NCI-H524 (cell line): Measurements from ENCODE around the gene SH3PXD2B.

ENCODE experiments used
- DNase-seq, 2 experiments: peaks; one replicate each; lab custom pipeline; 2025; lab: John Stamatoyannopoulos, UW

SH3PXD2B gene

DNA sequence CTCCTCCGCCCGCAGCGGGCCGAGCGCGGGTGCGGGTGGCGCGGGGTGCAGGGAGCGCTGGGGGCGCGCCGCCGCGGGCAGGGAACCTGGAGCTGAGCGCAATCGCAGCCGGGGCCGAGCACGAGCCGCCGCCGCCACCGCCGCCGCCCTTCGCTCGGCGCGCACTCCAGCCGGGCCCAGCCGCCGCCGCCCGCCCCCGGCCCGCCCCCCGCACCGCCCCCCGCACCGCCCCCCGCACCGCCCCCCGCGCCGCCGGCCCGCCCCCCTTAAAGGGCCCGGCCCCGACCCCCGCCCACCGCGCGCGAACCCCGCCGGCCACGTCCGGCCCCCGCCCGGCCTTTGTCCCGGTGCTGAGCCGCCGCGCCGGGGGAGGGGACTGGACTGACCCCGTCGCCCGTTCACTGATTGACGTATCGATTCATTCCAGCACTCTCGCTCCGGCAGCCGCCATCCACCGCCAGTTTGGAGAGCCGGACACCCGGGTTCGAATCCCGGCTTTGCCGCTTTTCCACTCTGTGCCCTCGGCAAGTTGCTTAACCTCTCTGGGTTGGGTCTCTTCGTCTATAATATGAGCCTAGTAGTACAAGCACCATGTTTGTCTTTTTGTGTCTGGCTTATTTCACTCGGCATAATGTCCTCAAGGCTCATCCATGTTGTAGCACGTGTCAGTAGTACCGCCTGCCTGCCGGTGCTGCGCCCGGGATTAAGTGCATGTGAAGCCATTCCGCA is at the start of gene SH3PXD2B:
TSS of gene SH3PXD2B (minus strand) at position 168 of the 729 bp plus-strand sequence. CDS start 173 bp downstream, outside the sequence.
- peak in 1 of 2 experiments; percentile 60 for DNase-seq

DNA sequence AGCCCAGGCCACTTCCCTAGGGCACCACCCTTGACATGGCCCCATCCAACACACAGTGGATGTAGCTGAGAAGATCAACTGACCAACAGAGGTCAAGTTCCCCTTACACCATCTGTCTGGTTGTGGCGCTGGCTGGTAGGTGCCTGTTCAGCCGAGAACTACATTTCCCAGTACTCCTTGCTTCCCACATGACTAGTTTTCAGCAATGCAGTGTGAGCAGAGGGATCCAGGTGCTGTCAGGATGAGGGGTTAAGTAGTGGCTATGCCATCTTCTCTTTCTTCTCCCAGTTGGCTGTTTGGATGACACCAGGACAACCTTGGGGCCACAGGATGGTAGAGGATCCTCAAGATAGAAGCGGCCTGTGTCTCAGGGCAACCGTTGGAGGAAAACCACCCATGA is 48.6 kb upstream of the SH3PXD2B start:
- peak; percentile 11 to 47 for DNase-seq

DNA sequence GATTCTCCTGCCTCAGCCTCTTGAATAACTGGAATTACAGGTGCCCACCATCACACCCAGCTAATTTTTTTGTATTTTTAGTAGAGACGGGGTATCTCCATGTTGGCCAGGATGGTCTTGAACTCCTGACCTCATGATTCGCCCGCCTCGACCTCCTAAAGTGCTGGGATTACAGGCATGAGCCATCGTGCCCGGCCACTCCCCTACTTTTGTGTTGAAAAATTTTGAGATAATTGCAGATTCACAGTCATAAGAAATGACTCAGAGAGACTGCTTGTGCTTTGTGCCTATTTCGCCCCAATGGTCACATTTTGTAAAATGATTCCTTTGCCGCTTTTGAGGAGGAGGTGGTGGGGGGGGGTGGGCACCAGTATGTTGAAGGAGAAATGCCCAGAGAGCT is 48.1 kb upstream of the SH3PXD2B start:
- no peak for DNase-seq

DNA sequence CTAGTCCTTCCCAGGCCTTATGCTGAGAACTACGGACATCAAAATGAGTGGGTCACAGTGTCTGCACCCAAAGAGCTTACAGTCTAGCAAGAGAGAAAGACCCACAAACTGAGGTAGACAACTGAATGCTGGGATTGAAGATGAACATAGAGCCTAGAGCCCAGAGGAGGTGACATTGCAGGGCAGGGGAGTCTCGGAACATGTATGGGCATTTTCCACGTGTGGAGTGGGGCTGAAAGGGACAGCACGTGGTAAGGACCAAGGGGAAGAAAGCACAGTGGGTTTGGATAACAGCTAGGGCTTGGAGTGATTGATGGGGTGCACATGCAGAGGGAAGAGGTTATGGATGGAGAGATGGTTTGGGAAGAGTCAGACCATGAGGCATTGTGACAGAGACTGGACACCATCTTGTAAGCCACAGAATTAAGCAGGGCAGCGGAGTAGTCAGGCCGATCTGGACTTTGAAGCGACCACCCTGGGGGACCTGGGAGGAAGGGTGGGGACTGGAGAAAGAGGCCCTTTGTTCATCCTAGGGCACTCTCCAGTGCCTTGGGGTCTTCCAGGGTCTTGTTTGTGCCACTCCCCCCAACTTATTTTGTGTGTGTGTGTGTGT is 47.5 kb upstream of the SH3PXD2B start:
- DNase-seq: no peak

DNA sequence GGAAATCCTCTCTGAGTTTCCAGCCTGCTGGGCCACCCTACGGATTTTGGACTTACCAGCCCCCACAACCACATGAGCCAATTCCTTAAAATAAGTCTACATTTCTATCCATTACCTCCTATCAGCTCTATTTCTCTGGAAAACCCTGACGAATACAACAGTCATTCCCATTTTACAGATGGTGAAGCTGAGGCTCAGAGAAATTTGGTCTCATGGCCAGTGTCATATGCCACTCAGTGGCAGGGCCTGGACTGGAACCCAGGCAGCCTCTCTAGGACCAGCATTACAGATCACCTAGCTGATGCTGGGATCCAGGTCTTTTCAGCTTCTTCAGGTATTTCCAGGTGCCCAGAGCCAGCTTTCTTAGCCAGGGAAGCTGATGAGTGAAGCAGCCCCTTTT is 45.0 kb upstream of the SH3PXD2B start:
- DNase-seq: no peak

DNA sequence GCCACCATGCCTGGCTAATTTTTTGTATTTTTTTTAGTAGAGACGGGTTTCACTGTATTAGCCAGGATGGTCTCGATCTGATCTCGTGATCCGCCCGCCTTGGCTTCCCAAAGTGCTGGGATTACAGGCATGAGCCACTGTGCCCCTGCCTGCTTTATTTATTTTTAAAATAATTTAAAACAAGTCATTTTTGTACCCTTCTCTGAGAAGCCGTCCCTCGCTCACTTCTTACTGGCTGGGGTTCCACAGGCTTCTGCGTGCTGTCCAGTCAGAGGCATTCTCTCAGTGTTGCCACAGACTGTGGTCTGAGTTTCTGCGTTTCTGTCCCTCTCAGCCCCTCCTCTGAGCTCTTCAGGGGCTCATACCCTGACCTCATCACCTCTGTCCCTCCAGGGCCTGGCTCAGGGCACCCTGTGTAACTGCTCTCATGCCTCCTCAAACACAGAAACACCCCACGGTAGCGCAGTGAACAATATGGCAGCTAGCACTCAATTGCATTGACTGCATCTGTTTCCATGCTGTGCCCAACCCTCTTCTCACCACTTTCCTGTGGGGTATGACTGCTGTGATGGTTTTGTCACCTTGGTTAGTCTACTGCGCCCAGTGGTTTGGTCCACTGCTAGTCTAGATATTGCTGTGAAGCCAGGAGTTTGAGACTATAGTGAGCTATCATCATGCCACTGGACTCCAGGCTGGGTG is 44.3 kb upstream of the SH3PXD2B start:
- no peak for DNase-seq

DNA sequence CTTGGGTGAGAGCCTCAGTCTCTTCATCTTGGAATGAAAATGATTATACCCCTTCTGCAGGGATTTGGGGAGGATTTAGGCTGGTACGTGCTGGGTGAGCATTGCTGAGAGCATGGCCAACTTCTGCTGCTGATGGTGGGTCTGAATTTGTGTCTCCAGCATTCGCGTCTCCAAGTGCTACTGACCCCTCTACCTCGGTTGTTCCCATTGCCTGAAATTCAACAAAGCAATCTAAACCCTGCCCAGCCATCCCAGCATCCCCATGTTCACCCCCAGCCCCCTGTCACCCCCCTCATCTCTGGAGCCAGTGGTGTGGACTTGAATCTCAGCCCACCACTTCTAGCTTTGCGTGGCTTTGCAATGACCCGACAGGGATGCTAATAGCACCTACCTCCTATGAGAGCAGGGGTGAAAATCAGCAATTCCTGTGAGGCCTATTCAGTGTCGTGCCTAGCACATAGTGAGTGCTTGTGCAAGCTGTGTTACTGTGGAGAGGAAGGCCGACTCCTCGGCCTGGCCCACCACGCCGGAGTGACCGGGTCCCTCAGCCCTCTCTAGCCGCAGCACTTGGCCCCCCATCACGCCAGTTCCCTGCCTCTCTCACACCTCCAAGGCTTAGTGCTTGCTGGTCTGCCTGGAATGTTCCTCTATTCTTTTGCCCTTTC is 43.4 kb upstream of the SH3PXD2B start:
- DNase-seq: no peak

DNA sequence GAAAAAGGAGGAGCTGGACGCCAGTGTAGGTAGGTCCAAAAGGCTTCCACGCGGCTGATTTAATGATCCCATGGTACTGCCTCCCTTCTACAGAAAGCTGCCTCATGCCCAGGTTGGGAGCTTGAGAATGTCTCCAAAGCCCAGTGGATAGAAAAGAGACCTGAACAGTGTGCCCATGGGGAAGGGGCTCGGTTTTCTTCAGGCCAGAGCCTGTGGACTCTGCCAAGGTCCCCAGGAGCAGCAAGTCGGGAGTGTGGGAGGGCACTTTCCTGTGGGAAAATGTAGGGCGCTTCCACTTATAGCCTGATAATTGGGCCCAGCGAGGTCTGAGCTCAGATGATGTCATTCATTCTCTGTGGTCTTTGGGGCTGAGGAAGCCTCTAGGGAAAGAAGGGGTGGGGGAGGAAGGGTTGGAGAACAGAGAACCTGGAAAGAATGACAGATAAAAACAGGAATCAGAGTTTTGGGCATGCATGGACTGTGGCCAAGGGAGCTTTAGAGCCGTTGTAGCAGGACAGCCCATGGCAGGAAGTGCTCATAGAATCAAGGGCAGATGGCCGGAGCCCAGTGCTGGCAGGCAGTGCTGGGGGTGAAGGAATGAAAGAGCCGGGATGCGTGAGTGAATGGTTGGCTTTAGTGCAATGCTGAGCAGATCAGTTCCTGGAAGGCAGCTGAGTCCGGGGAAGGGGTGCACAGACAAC is 42.5 kb upstream of the SH3PXD2B start:
- DNase-seq: no peak

DNA sequence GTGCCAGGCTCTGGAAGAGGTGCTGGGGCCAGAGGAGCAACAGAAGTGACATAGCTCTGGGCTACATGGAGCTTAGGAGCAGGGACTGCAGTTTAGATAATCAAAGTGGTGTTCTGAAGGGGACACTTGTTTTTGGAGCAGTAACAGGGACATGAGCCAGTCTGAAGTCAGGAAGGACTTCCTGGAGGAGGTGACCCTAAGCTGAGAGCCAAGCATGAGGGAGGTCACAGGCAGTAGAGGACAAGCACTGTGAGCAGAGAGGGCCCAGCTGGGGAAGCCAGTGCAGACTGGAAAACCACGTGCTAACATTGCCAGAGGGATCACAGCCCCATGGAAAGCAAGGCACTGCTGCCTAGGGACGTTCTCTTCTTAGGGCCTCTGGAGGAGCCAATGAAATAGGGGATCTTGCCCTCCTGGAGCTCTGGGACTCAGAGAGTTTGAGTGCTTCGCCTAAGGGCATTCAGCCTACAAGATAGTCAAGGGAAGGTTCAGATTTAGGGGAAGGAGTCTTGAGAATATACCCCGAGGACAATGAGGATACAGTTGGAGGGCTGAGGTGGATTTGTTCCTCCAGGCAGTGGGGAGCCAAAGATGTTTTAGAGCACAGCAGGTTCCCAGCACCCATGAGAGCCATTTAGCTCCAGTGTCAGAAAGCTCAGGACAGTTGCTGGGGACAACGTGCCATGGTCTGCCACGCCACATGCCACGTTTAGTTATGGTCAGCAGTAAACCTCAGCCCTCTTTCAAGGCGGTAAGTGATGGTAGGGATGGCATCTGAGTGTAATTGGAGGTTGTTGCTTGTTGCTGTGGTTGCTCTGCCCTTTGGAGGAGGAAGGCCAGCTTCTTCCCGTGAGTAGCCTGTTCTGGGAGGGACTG is 40.5 kb upstream of the SH3PXD2B start:
- DNase-seq: no peak

DNA sequence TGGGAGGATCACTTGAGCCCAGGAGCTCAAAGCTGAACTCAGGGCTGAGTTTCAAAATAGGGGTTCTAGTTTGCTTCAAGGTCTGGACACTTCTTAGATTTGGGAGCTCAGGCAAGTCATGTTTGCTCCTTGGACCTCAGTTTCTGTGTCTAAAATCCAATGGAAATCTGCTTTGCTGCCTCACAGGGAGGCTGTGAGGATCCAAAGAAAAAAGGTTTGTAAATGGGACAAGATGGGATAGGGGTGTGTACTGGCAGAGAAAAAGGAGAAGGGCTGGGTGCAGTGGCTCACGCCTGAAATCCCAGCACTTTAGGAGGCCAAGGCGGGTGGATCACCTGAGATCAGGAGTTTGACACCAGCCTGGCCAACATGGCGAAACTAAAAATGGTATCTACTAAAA is 39.6 kb upstream of the SH3PXD2B start:
- DNase-seq: no peak

DNA sequence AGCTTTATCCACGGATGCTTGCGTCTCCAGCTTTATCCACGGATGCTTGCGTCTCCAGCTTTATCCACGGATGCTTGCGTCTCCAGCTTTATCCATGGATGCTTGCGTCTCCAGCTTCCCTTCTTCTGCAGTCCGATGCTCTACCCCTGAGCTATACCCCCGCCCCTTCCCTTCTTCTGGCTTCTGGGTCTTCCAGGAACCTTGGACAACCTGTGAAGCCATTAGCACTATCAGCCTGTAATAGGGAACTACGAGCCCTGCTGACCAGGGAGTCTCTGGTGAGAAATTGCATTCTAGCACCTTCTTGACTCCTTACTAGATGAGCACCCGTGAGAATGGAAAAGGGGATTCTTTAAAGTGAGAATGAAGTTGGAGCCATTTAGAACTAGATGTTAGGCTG is 39.1 kb upstream of the SH3PXD2B start:
- no peak for DNase-seq

DNA sequence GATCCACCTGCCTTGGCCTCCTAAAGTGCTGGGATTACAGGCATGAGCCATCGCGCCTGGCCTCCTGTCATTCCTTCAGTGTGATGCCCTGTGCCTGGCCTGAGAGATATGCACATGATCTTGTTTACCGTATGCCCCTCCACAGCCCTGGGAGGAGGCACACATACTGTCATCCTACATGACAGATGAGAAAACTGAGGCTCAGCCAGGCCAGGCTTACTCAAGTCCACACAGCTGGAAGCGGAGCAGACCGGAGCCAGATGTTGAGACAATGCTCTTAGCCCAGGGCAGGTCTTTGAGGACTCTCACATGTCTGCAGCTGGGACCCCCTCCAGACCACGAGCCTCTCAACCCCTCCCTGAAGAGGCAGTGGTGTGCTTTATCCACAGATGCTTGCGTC is 38.7 kb upstream of the SH3PXD2B start:
- no peak for DNase-seq

DNA sequence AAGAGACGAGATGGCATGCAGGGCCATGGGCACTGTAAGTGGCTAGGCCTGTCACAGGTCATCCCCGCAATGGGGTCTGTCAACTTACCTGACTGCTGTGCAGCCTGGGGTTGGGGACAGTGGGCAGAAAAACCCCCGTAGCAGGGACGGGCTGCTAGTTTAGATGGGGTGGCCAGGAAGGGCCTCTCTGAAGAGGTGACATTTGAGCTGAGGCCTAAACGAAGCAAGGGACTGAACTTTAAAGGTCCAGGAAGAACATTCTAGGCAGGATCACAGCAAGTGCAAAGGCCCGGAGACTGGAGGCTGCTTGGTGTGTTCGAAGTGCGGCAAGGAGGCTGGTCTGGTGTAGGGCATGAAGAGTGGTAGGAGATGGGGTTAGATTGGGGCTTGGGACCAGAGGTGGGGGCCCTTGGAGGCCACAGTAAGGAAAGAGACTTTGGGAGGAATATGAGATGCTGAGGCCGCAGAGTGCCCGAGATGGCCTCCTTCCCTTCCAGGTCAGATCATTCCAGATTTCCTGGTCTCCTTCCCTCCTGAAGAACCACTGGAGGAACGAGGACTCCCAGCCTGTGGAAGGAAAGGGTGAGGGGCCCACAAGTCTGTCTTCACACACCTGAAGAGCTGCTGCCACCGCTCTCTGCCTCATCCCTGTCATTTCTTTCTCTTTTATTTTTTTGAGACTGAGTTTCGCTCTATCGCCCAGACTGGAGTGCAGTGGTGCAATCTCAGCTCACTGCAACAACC is 37.9 kb upstream of the SH3PXD2B start:
- DNase-seq: no peak

DNA sequence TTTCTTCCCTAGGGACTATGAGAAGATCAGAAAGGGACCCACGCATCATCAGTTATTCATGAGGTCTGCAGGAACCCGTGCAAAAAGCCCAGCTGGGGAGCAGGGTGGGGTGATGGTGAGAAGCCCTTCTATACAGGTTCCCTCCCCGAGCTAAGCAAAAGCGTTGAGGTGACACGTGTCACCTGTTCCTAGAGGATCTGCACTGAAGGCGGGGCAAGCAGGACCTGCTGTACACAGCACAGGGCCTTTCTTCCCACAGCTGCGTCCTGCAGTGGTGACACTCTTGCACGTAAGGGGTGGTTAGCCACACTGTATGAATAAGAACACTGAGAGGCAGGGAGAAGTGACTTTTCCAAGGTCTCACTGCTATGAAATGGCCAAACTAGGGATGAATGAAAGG is 37.2 kb upstream of the SH3PXD2B start:
- DNase-seq: no peak

DNA sequence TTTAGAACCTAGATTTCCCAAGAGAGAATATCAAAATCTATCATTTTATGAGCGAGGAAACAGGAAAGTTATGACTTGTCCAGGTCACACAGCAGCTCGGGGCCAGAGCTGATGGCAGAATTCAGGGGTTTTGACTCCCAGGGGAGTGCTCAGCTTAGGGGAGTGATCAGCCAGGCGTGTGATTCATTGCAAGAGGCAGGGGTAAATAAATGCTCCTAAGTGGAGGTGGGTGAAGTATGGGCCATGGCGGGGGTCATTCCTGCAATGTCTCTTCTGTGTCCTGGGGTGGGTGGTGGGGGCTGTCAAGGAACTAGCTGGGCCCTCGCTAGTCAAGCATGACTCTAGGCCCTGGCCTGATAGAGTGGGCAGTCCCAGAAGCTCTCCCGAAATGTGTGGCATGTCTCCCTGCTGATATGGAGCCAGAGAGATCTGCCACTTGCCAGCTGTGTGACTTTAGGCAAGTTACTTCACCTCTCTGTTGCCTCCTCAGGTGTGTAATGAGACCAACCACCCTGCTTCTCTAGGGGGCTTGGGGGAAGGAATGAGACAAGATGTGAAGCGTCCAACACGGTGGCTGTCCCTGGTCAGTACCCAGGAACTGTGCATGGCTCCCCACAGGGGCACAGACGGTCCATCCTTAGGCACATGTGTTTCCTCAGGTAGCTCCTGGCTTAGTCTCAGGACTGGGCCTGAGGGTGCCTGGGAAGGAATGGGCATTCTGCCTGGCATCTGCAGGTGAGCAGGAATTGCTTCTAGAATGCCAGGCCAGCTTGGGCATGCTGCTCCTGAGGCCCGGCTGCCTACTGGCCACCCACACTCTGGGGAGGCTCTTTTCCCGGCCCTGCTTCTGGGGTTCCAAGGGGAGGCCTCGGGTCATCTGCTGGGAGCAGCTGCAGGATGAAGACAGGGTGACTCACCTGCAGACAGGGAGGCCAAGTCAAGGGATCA is 36.5 kb upstream of the SH3PXD2B start:
- DNase-seq: no peak

DNA sequence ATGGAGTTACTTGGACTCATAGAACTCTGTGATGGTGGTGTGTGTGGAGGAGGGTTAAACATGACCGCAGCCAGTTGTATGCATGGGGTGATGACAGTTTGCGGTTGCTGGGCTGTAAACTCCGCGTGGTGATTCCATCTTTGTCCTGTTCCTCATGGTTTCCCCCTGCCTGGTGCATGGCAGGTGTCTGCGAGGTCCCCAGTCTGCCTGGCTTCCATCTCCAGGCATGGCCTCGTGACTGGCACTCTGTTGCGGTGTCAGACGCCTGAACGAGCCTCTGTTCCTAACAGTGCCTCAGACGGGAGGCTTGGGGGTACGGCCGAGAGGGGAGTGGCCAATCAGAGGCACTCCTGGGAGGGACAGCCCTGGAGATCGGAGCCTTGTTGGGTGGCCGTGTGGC is 33.9 kb upstream of the SH3PXD2B start:
- DNase-seq: no peak

DNA sequence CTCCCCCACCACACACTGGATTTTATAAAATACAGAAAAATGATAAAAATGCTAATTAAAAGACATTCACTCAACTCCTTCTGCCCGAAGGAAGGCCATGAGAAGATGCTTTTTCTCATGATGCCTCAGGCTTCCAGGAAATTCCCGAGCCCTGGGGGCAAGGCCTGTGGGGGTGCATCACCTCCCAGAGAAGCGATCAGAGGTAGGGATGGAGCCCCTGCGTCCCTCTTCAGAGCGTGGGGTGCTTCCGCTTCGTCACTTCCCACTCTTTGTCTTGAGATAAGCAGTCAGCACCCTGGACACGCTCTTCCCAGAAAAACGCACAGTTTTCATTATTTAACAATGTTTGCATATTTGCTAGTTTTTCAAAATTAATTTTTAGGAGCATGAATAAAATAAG is 33.3 kb upstream of the SH3PXD2B start:
- DNase-seq: no peak

DNA sequence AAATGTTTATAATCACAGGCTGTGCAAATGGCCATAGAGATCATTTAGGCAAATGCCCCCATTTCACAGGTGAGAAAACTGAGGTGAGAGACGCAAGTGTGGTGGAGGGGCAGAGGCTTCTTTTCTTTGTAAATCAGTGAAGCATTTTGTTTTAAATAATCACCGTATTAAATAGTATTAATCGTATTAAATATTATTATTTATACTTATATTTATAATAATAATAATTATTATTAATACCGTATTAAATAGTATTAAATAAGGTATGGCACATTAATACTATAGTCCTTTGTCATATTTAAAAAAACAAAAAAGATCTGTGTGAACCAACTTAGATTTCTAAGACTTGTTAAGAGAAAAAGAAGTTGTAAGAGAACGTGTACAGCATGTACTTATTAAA is 32.6 kb upstream of the SH3PXD2B start:
- DNase-seq: no peak

DNA sequence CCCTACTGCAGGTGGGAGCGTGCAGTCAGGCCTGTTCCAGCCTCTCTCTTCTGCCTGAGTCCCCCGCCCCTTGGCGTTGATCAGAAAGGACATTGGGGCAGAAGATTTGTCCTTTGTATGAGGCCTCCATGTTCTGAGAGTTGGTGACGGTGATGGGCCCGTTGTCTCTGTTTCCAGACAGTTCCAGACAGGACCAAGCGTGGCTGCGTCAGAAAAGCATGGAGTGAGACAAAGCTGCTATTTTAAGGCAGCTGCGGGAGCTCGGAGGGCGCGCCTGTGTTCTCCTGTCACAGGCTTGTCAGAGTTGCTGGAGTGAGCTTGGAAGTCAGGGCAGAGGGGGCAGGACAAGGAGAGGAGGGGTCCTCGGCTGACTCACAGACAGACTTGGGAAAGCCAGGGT is 32.1 kb upstream of the SH3PXD2B start:
- DNase-seq: no peak
